Cardiac muscle cell (in vitro differentiated cells and primary cell): ENCODE data around the gene BTBD8. TPM values are rescaled to one million over a fixed set of nuclear protein-coding genes. Genes with fewer than 3 reads are reported as not detected.

Experiments used
- DNase-seq, 2 donors: peaks; one replicate each; pipeline versions ENCODE4 v3.0.0 to v3.0.0-alpha.2; 2010 to 2017; ENCODE audit warnings: low read depth in 1 of 2, low spot score in 1 of 2
- H3K27ac ChIP-seq: fragments of 200-600 bp; sonication (generic); 2 replicates; pipeline ENCODE4 v1.5.1; 2016
- H3K27me3 ChIP-seq: fragments of 200-600 bp; sonication (generic); 2 replicates; pipeline ENCODE4 v1.6.0; 2016; ENCODE audit warnings: control low read depth
- H3K36me3 ChIP-seq: fragments of 200-600 bp; sonication (generic); 2 replicates; pipeline ENCODE4 v1.5.1; 2016; ENCODE audit warnings: control low read depth
- H3K4me1 ChIP-seq: fragments of 200-600 bp; sonication (generic); 2 replicates; pipeline ENCODE4 v1.8.1; 2017; ENCODE audit warnings: low read depth, mild to moderate bottlenecking, mixed run types
- H3K4me3 ChIP-seq: fragments of 200-600 bp; sonication (generic); 2 replicates; pipeline ENCODE4 v1.5.1; 2016; ENCODE audit warnings: mild to moderate bottlenecking
- H3K9me3 ChIP-seq: fragments of 200-600 bp; sonication (generic); 2 replicates; pipeline ENCODE4 v1.5.1; 2017; ENCODE audit warnings: low read depth, mild to moderate bottlenecking, control low read depth
- CTCF ChIP-seq: IDR thresholded peaks from 2 replicates; pipeline ENCODE4 v1.5.1; 2012; ENCODE audit warnings: low read depth, mild to moderate bottlenecking, low read length
- polyA plus RNA-seq: library from polyadenylated mRNA; unstranded; fragments of >200 nt; fragmentation: Nextera tagmentation; extraction: Ambion mirVana; gene quantifications from 2 replicates; pipeline ENCODE4 v1.2.1, GENCODE V29; 2016
- total RNA-seq: library from RNA; depleted of rRNA; stranded (reverse); fragments of >200 nt; gene quantifications from 2 replicates; pipeline ENCODE4 v1.2.3, GENCODE V29; 2016

BTBD8 gene
- total and polyA plus RNA-seq, 2 experiments from 2014 or later: 3.1 to 6.6 TPM

- H3K27me3 ChIP-seq: no peaks in the 10 kb centered on the region
- H3K36me3 ChIP-seq: no peaks in the 10 kb centered on the region
- H3K4me3 ChIP-seq: no peak overlapping the region
- TF ChIP-seq CTCF: no peak
- no peak overlapping the region for H3K27ac ChIP-seq
- no peaks in the 10 kb centered on the region for H3K9me3 ChIP-seq
- no peak for DNase-seq
- no peaks in the 10 kb centered on the region for H3K4me1 ChIP-seq
Observed at GRCh38 chr1:92169214-92170005, 89.3 kb downstream of the BTBD8 start.

- no peak for TF ChIP-seq CTCF
- no peaks in the 10 kb centered on the region for H3K4me1 ChIP-seq
Observed at GRCh38 chr1:92184632-92185031, 104.5 kb downstream of the BTBD8 start.

GRCh38 chr1:92186081-92186480 lies 105.9 kb downstream of the BTBD8 start:
- peak in 1 of 2 donors; percentile 25 for DNase-seq
- no peaks in the 10 kb centered on the region for H3K9me3 ChIP-seq

More at GRCh38 chr1:92184632-92185031, 104.5 kb downstream of the BTBD8 start:
- H3K27ac ChIP-seq: no peak overlapping the region
- no peaks in the 10 kb centered on the region for H3K27me3 ChIP-seq
- peak in 1 of 2 donors; percentile 73 for DNase-seq
- no peak overlapping the region for H3K4me3 ChIP-seq
- H3K9me3 ChIP-seq: no peaks in the 10 kb centered on the region
- peaks cover 3% of the 10 kb centered on the region for H3K36me3 ChIP-seq

GRCh38 chr1:92188436-92189255 lies 108.5 kb downstream of the BTBD8 start:
- Histone ChIP-seq H3K9me3 (no peaks in the 10 kb centered on the region), H3K4me3 (no peak overlapping the region), H3K36me3 (no peaks in the 10 kb centered on the region), H3K27ac (no peak overlapping the region), H3K27me3 (no peaks in the 10 kb centered on the region), H3K4me1 (no peaks in the 10 kb centered on the region)
- no peak for TF ChIP-seq CTCF
- no peak for DNase-seq

More at GRCh38 chr1:92186081-92186480, 105.9 kb downstream of the BTBD8 start:
- Histone ChIP-seq H3K4me1 (no peaks in the 10 kb centered on the region), H3K27ac (no peak overlapping the region), H3K36me3 (no peaks in the 10 kb centered on the region), H3K27me3 (no peaks in the 10 kb centered on the region), H3K4me3 (no peak overlapping the region)
- TF ChIP-seq CTCF: no peak

GRCh38 chr1:92191726-92192125 lies 111.6 kb downstream of the BTBD8 start:
- H3K27ac ChIP-seq: no peak overlapping the region
- H3K9me3 ChIP-seq: no peaks in the 10 kb centered on the region
- no peaks in the 10 kb centered on the region for H3K4me1 ChIP-seq
- DNase-seq: no peak
- no peak for TF ChIP-seq CTCF
- H3K27me3 ChIP-seq: no peaks in the 10 kb centered on the region
- H3K36me3 ChIP-seq: no peaks in the 10 kb centered on the region
- H3K4me3 ChIP-seq: no peak overlapping the region
